Erythroblast (primary cell): ENCODE measurements around the gene PLEKHN1.

Experiments
- GATA1 ChIP-seq: IDR thresholded peaks from 2 replicates; pipeline ENCODE4 v1.6.1; 2011; ENCODE audit warnings: low read depth, mild to moderate bottlenecking, control low read depth, low read length, moderate library complexity
- POLR2A ChIP-seq: IDR thresholded peaks from 2 replicates; pipeline ENCODE4 v1.6.1; 2011; ENCODE audit warnings: mild to moderate bottlenecking, low read length

DNA sequence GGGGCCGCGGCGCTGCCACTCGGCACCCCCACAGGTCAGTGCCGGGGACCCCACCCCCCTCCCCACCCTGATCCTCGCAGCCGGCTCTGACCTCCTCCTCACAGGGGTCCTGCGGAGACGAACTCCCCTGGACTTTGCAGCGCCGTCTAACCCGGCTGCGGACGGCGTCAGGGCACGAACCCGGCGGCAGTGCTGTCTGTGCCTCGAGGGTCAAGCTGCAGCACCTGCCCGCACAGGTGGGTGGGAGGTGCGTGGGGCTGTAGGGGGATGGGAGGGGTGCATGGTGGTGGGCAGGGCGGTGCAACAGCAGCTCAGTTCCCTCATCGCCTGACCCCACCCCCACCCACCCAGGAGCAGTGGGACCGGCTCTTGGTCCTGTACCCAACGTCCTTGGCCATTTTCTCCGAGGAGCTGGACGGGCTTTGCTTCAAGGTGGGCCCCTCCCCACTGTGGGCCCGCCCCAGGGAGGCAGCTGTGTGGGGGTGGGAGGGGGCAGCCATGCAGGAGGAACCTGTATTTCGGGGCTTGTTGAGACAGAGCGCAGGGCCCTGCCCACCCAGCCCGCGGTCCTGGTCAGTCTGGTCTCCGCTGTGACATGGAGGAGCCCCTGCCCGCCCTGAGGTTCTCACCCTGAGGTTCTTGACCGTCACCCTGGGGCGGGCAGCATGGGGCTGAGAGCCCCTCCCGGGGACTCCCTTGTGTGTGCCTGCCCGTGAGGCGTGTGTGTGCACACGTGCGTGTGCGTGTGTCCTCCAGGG is 4.9 kb downstream of the PLEKHN1 start:
- TF ChIP-seq POLR2A: no peak
- no peak for TF ChIP-seq GATA1
